ENCODE measurements around the gene SPZ1.
"Not testable (repeated sequence)": the region's sequence is repeated elsewhere in the genome, so short reads cannot be mapped to it uniquely, and the experiment has no call there.

SPZ1 gene

GRCh38 chr5:80319702-80320101 lies at the start of gene SPZ1:
SPZ1 (plus strand) TSS chr5:80320002; CDS start chr5:80320216, 214 bp downstream.
- DNase-seq (ENCODE audit: low read depth in 2 of 2, low spot score in 1 of 2): no peak

- DNase-seq (ENCODE audit: low read depth in 2 of 2, low spot score in 1 of 2): not testable (repeated sequence)
Observed at GRCh38 chr5:80270543-80270942, 49.3 kb upstream of the SPZ1 start.

GRCh38 chr5:80275347-80275746 lies 44.5 kb upstream of the SPZ1 start:
- DNase-seq (ENCODE audit: low read depth in 2 of 2, low spot score in 1 of 2): no peak

GRCh38 chr5:80276186-80276585 lies 43.6 kb upstream of the SPZ1 start:
- no peak for DNase-seq (ENCODE audit: low read depth in 2 of 2, low spot score in 1 of 2)

- DNase-seq (ENCODE audit: low read depth in 2 of 2, low spot score in 1 of 2): no peak
Observed at GRCh38 chr5:80277191-80277590, 42.6 kb upstream of the SPZ1 start.

- DNase-seq (ENCODE audit: low read depth in 2 of 2, low spot score in 1 of 2): no peak
Observed at GRCh38 chr5:80282054-80282453, 37.7 kb upstream of the SPZ1 start.

- no peak for DNase-seq (ENCODE audit: low read depth in 2 of 2, low spot score in 1 of 2)
Observed at GRCh38 chr5:80283360-80283759, 36.4 kb upstream of the SPZ1 start.

- no peak for DNase-seq (ENCODE audit: low read depth in 2 of 2, low spot score in 1 of 2)
Observed at GRCh38 chr5:80284720-80285119, 35.1 kb upstream of the SPZ1 start.

- no peak for DNase-seq (ENCODE audit: low read depth in 2 of 2, low spot score in 1 of 2)
Observed at GRCh38 chr5:80288177-80288576, 31.6 kb upstream of the SPZ1 start.

GRCh38 chr5:80289320-80289719 lies 30.5 kb upstream of the SPZ1 start:
- DNase-seq (ENCODE audit: low read depth in 2 of 2, low spot score in 1 of 2): no peak

- DNase-seq (ENCODE audit: low read depth in 2 of 2, low spot score in 1 of 2): no peak
Observed at GRCh38 chr5:80291761-80292160, 28.0 kb upstream of the SPZ1 start.

GRCh38 chr5:80296121-80296520 lies 23.7 kb upstream of the SPZ1 start:
- no peak for DNase-seq (ENCODE audit: low read depth in 2 of 2, low spot score in 1 of 2)

- no peak for DNase-seq (ENCODE audit: low read depth in 2 of 2, low spot score in 1 of 2)
Observed at GRCh38 chr5:80299601-80300000, 20.2 kb upstream of the SPZ1 start.

- no peak for DNase-seq (ENCODE audit: low read depth in 2 of 2, low spot score in 1 of 2)
Observed at GRCh38 chr5:80300125-80300524, 19.7 kb upstream of the SPZ1 start.

GRCh38 chr5:80300796-80301195 lies 19.0 kb upstream of the SPZ1 start:
- DNase-seq (ENCODE audit: low read depth in 2 of 2, low spot score in 1 of 2): not testable (repeated sequence)

- not testable (repeated sequence) for DNase-seq (ENCODE audit: low read depth in 2 of 2, low spot score in 1 of 2)
Observed at GRCh38 chr5:80301342-80301741, 18.5 kb upstream of the SPZ1 start.

- no peak for DNase-seq (ENCODE audit: low read depth in 2 of 2, low spot score in 1 of 2)
Observed at GRCh38 chr5:80302636-80303035, 17.2 kb upstream of the SPZ1 start.

GRCh38 chr5:80308526-80308925 lies 11.3 kb upstream of the SPZ1 start:
- no peak for DNase-seq (ENCODE audit: low read depth in 2 of 2, low spot score in 1 of 2)

- DNase-seq (ENCODE audit: low read depth in 2 of 2, low spot score in 1 of 2): no peak
Observed at GRCh38 chr5:80309871-80310665, 9.7 kb upstream of the SPZ1 start.

GRCh38 chr5:80315244-80315643 lies 4.6 kb upstream of the SPZ1 start:
- DNase-seq (ENCODE audit: low read depth in 2 of 2, low spot score in 1 of 2): no peak

GRCh38 chr5:80318212-80318611 lies 1.6 kb upstream of the SPZ1 start:
- DNase-seq (ENCODE audit: low read depth in 2 of 2, low spot score in 1 of 2): no peak

- DNase-seq (ENCODE audit: low read depth in 2 of 2, low spot score in 1 of 2): no peak
Observed at GRCh38 chr5:80324912-80325311, 5.1 kb downstream of the SPZ1 start.

- DNase-seq (ENCODE audit: low read depth in 2 of 2, low spot score in 1 of 2): no peak
Observed at GRCh38 chr5:80326468-80326867, 6.7 kb downstream of the SPZ1 start.
